HG02798 (cell line): ENCODE measurements around the gene PCDH1.
"Not testable (repeated sequence)": the region's sequence is repeated elsewhere in the genome, so short reads cannot be mapped to it uniquely, and the experiment has no call there.

ENCODE experiments used
- ATAC-seq: cut with Tn5 transposase; IDR thresholded peaks from one replicate; pipeline ENCODE4 v1.9.1; 2021; ENCODE audit warnings: mild to moderate bottlenecking; ENCODE audit not compliant: unreplicated experiment, poor library complexity

The PCDH1 gene

GRCh38 chr5:141840280-141840812 lies 37.9 kb downstream of the PCDH1 start:
- ATAC-seq, result no peak

DNA sequence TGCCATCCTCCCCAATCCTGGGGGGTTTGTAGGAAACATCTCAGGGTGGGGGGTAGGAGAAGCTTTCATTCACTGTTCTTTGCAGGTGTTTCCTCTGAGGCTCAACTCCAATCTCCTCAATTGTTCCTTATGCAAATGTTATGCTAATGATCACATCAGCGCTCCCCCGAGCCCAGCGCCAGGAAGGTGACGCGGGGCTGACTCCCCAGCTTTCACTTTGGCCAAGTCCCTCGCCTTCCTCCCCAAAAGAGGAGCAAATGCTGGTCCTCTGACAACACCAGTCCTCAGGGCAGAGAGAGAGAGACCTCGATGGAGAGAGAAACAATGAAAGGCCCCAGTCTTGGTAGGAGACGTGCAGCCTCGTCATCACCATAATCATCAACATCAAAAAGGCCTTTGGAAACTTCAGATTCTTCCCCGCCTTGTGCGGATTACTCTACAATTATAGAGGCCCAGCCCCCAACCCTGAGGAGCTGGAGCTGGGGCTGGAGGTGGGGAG lies 39.1 kb downstream of the PCDH1 start:
- ATAC-seq, result no peak

- ATAC-seq, result no peak
Measured at GRCh38 chr5:141838326-141839014, 39.7 kb downstream of the PCDH1 start.

DNA sequence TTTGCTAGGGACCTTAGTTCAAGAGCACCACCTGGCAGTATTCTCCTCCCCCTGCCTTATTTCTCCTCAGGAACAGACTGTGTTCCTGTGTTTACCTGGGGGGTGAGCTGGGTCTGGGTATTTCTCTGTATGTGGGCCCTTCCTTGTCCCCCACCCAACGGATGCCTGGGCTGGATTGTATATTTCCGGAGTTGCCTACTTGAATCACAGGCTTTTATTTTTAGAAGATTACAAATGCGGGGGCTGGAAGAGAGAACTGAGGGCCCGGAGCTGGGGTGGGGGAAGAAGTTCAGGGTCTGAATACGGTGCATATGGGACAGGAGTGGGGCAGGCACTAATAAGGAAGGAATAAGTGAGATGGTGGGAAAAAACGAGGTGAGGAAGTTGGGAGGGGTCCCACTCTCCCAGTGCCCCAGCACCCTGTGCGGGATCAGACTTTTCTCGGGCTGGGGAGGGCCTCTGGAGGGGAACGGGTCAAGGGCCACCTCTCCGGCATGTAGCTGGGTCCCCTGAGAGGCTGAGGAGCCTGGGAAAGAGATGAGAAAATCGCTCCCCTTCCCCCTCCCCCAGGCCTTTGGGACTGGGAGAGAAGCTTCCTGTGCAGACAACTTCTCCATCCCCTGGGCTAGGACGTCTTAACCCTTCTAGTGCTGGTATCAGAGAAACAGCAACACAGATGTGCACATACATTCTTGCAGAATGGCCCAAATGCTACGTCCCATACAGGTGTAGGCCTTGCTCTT lies 42.1 kb downstream of the PCDH1 start:
- ATAC-seq, result no peak

DNA sequence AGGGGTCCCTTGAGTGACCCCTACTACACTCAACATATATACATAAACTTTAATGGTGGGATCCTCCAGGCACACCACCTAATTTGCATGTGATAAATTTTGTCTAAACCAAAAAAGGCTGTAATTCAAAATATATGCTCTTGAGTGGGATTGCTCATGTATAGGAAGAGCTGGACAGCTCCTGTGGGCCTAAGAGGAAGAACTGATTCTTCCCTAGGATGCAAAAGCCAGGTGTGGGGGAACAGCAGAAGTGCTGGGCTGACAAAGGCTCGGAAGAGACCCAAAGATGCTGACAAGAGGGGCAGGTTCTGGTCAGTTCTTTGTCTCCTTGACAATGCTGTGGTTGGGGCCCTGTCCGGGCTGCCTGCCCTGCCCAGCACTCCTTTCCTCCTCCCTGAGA lies 43.9 kb downstream of the PCDH1 start:
- ATAC-seq, result no peak

- no peak for ATAC-seq
Measured at GRCh38 chr5:141832131-141832530, 46.1 kb downstream of the PCDH1 start.

GRCh38 chr5:141828162-141828561 lies 50.0 kb downstream of the PCDH1 start:
- no peak for ATAC-seq

DNA sequence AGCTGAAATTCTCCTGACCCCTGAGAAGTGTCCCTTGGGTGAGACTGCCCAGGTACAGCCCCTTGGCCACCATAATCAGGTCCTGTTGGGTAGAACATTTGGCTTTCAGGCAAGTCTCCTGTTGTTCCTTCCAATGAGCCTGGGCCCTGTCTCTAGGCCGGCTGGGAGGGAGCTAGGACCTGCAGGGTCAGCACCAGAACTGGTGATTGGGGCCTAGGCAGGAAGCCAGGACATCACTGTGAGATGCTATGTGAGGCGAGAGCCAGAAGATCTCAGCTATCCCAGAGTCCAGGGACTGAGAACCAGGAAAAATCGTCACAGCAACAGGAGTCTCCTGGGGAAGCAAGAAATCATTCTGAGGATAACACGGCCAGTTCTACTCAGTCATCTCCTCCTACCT lies 51.5 kb downstream of the PCDH1 start:
- no peak for ATAC-seq

DNA sequence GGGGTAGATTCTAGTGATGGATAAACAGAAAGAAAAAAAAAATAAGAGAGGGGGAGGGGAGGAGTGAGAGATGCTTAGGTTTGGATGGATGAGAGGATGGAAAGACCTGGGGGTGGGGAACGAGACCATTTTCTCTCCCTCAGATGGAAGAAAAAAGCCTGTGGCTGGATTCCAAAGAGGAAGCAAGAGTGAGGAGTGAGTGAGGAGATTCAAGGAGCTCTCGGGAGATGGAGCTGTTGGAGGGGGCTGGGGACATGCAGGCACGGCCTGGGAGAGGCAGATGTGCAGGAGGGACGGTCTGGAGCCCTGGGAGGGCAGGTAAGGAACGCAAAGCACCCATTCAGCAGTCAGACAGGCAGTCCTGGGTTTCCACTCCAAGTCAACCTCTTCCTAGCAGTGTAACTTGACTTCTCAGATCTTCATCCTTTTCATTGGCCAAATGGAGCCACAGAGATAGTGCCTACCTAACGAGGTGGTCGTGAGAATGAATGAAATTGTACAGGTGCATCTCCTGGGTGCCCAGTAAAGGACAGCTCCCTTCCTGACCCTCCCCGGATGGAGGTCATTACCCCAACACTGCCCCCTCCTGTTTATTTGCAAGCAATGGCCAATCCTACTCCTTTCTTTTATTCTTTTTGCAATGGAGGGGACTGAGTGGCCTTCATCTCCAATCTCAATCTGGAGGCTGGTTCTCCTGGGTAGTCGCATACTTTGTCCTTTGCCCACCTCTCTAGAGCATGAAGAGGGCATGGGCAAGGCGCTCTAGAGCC lies 52.2 kb downstream of the PCDH1 start:
- ATAC-seq, result no peak

DNA sequence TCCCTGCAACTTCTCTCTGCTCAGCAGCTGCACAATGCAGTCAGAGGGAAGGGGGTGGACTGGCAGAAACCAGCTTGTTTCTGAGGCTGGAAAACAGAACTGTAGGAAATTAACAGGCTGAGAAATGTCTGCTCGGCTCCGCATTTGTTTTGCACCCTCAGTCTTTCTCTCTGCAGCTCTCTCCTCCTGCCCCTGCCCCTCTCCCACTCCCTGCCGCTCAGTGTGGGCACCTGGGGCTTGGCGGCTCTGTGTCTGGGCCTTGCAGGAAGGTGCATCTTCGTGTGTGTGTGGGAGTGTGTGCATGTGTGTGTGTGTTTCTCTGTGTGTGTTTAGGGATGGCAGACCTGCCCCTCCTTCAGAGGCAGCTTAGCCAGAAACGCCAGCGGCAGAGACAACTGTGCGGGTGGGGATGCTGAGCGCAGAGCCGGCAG lies 53.0 kb downstream of the PCDH1 start:
- no peak for ATAC-seq

- ATAC-seq, result no peak
Measured at GRCh38 chr5:141824717-141825116, 53.5 kb downstream of the PCDH1 start.

- no peak for ATAC-seq
Measured at GRCh38 chr5:141823056-141823455, 55.2 kb downstream of the PCDH1 start.

GRCh38 chr5:141822144-141822543 lies 56.1 kb downstream of the PCDH1 start:
- no peak for ATAC-seq

GRCh38 chr5:141821430-141821925 lies 56.7 kb downstream of the PCDH1 start:
- ATAC-seq, result no peak

GRCh38 chr5:141820686-141821085 lies 57.5 kb downstream of the PCDH1 start:
- not testable (repeated sequence) for ATAC-seq

DNA sequence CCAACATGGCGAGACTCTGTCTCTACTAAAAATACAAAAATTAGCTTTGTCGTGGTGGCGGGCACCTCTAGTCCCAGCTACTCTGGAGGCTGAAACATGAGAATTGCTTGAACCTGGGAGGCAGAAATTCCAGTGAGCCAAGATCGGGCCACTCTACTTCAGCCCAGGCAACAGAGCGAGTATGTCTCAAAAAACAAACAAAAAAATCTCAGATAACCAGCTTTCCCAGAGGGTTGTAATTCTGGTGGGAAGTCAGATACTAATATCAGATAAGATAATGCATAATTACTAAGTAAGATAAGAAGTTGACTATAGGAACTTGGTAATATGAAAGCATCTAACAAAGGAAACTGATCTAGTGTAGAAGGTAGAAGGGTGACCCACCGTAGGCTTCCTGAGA lies 60.6 kb downstream of the PCDH1 start:
- ATAC-seq, result no peak

GRCh38 chr5:141816598-141817399 lies 61.4 kb downstream of the PCDH1 start:
- no peak for ATAC-seq

- ATAC-seq, result no peak
Measured at GRCh38 chr5:141815796-141816180, 62.4 kb downstream of the PCDH1 start.

DNA sequence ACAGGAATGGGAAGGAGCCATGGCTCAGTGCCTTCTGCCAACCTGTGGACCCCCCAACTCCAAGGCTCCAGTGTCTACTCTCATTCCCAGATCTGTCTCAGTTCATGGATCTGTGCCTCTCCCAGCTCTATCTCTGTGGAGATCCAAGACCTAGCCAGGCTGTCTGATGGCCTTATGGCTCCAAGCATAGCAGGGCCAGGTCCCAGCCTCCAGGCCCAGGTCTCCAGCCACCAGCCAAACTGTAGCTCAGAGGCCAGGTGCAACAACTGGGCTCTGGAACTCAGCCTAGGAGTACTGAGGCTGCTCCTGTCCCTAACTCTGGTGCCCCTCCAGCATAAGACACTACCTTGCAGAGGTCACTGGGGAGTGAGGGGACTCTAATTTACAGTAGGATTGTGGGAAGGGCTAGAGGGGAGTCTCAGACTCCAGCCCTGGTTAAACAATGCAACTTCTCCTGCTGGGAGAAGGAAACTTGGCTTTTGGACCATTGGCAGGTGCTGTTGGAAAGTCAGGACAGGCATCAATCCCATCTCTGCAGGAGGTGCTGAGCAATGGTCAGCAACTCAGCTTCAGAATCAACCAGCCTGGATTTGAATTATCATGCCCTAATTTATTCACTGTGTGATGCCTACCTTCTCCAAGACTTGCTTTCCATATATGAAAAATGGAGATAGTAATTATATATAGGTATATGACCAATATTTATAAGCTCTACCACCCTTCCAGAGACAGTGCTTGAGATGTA lies 63.0 kb downstream of the PCDH1 start:
- ATAC-seq, result no peak
